ENCODE results near the gene SEMA4B.
"Not testable (repeated sequence)": the region's sequence is repeated elsewhere in the genome, so short reads cannot be mapped to it uniquely, and the experiment has no call there.

Gene SEMA4B

DNA sequence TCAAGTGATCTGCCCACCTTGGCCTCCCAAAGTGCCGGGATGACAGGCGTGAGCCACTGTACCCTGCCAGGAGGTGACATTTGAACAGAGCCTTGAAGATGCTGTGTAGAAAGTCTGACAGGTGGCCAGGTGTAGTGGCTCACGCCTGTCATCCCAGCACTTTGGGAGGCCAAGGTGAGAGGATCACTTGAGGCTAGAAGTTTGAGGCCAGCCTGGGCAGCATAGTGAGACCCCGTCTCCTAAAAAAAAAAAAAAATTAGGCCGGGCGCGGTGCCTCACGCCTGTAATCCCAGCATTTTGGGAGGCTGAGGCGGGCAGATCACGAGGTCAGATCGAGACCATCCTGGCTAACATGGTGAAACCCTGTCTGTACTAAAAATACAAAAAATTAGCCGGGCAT lies 77.3 kb downstream of the SEMA4B start:
- not testable (repeated sequence) for H3K9me3 ChIP-seq (ENCODE audit: control insufficient read depth, low read depth, low read length); H3K9ac ChIP-seq (ENCODE audit: low read length); H3K4me3 ChIP-seq (ENCODE audit: low read length); H3K27ac ChIP-seq (ENCODE audit: low read length); H3K36me3 ChIP-seq (ENCODE audit: control insufficient read depth, low read depth, low read length); H3K4me1 ChIP-seq (ENCODE audit: control insufficient read depth, low read depth, low read length); H3K27me3 ChIP-seq (ENCODE audit: control insufficient read depth, insufficient read depth, low read length)

Measured in iPS-18a (cell line).